HEK293 (cell line): Measurements from ENCODE around the gene HEMK1.

Experiments used
- CTCF ChIA-PET: fragments of 350-600 bp; formaldehyde crosslinking; extraction: SDS; loops from one replicate; lab custom pipeline; 2021; ENCODE audit warnings: antibody characterized with exemption; lab: Yijun Ruan, JAX
- POLR2A ChIA-PET: fragments of 300-600 bp; formaldehyde crosslinking; extraction: SDS; loops from one replicate; lab custom pipeline; 2020; ENCODE audit warnings: antibody characterized with exemption, inconsistent platforms; lab: Yijun Ruan, JAX
- H3K27ac ChIP-seq: fragments of 200-500 bp; sonication (Bioruptor generic); 2 replicates; pipeline ENCODE4 v1.5.1; 2014; ENCODE audit warnings: low read depth, low read length, control low read depth, inconsistent platforms; ENCODE audit errors: extremely low read depth
- H3K36me3 ChIP-seq, 2 experiments: fragments of 200-500 bp in 1 of 2; sonication (Bioruptor generic) in 1 of 2; 1 replicate in 1 of 2; 2 replicates in 1 of 2; pipeline ENCODE4 v1.5.1; 2014 to 2017; ENCODE audit warnings: inconsistent platforms in 2 of 2, low read length in 2 of 2; ENCODE audit not compliant: control insufficient read depth in 2 of 2, insufficient read depth in 1 of 2
- H3K4me1 ChIP-seq: fragments of 200-500 bp; sonication (Bioruptor generic); 2 replicates; pipeline ENCODE4 v1.5.1; 2014; ENCODE audit warnings: mild to moderate bottlenecking, low read length, inconsistent platforms; ENCODE audit not compliant: control insufficient read depth, insufficient read depth
- H3K4me3 ChIP-seq: 2 replicates; pipeline ENCODE4 v1.5.1; 2011; ENCODE audit warnings: low read depth, mild to moderate bottlenecking, control low read depth, low read length, moderate library complexity
- H3K9me3 ChIP-seq: fragments of 200-500 bp; sonication (Bioruptor generic); 2 replicates; pipeline ENCODE4 v1.5.1; 2014; ENCODE audit warnings: low read depth, low read length, inconsistent platforms; ENCODE audit not compliant: control insufficient read depth, insufficient read depth
- EGR2 ChIP-seq: fragments of 450-650 bp; formaldehyde crosslinking; IDR thresholded peaks from 2 replicates; pipeline ENCODE4 v1.5.1; 2016; ENCODE audit warnings: low read depth, missing biosample characterization, missing genetic modification characterization
- GFI1B ChIP-seq: fragments of 450-650 bp; formaldehyde crosslinking; IDR thresholded peaks from 2 replicates; pipeline ENCODE4 v1.5.1; 2016; ENCODE audit warnings: missing biosample characterization, missing genetic modification characterization
- GLIS1 ChIP-seq: fragments of 450-650 bp; formaldehyde crosslinking; IDR thresholded peaks from 2 replicates; pipeline ENCODE4 v1.5.1; 2016; ENCODE audit warnings: missing biosample characterization, missing genetic modification characterization
- MZF1 ChIP-seq: fragments of 450-650 bp; formaldehyde crosslinking; IDR thresholded peaks from 2 replicates; pipeline ENCODE4 v1.5.1; 2017; ENCODE audit warnings: missing biosample characterization, missing genetic modification characterization, borderline replicate concordance
- YY1 ChIP-seq: fragments of 450-650 bp; formaldehyde crosslinking; IDR thresholded peaks from 2 replicates; pipeline ENCODE4 v1.5.1; 2018; ENCODE audit warnings: missing biosample characterization, missing genetic modification characterization
- ZBTB17 ChIP-seq: fragments of 450-650 bp; formaldehyde crosslinking; IDR thresholded peaks from 2 replicates; pipeline ENCODE4 v1.5.1; 2016; ENCODE audit warnings: missing biosample characterization, missing genetic modification characterization
- ZBTB49 ChIP-seq: fragments of 450-650 bp; formaldehyde crosslinking; IDR thresholded peaks from 2 replicates; pipeline ENCODE4 v1.5.1; 2016; ENCODE audit warnings: missing biosample characterization, missing genetic modification characterization, low read depth
- ZFHX2 ChIP-seq: fragments of 450-650 bp; formaldehyde crosslinking; conservative IDR thresholded peaks from 2 replicates; pipeline ENCODE4 v1.5.1; 2016; ENCODE audit warnings: missing biosample characterization, missing genetic modification characterization
- ZFP37 ChIP-seq: fragments of 450-650 bp; formaldehyde crosslinking; IDR thresholded peaks from 2 replicates; pipeline ENCODE4 v1.5.1; 2016; ENCODE audit warnings: missing biosample characterization, missing genetic modification characterization
- ZNF132 ChIP-seq: fragments of 450-650 bp; formaldehyde crosslinking; IDR thresholded peaks from 2 replicates; pipeline ENCODE4 v1.5.1; 2017; ENCODE audit warnings: missing biosample characterization, missing genetic modification characterization, borderline replicate concordance
- ZNF146 ChIP-seq: fragments of 450-650 bp; formaldehyde crosslinking; IDR thresholded peaks from 2 replicates; pipeline ENCODE4 v1.5.1; 2016; ENCODE audit warnings: missing biosample characterization, missing genetic modification characterization
- ZNF26 ChIP-seq: fragments of 450-650 bp; formaldehyde crosslinking; IDR thresholded peaks from 2 replicates; pipeline ENCODE4 v1.5.1; 2016; ENCODE audit warnings: missing biosample characterization, missing genetic modification characterization
- ZNF433 ChIP-seq: fragments of 450-650 bp; formaldehyde crosslinking; IDR thresholded peaks from 2 replicates; pipeline ENCODE4 v1.5.1; 2016; ENCODE audit warnings: missing biosample characterization, missing genetic modification characterization, low read depth
- ZNF510 ChIP-seq: fragments of 450-650 bp; formaldehyde crosslinking; IDR thresholded peaks from 2 replicates; pipeline ENCODE4 v1.5.1; 2018; ENCODE audit warnings: mild to moderate bottlenecking, missing genetic modification characterization, missing biosample characterization; ENCODE audit not compliant: insufficient replicate concordance
- ZNF530 ChIP-seq: fragments of 450-650 bp; formaldehyde crosslinking; IDR thresholded peaks from 2 replicates; pipeline ENCODE4 v1.5.1; 2016; ENCODE audit warnings: low read depth, missing biosample characterization, missing genetic modification characterization
- ZNF580 ChIP-seq: fragments of 450-650 bp; formaldehyde crosslinking; IDR thresholded peaks from 2 replicates; pipeline ENCODE4 v1.5.1; 2016; ENCODE audit warnings: missing biosample characterization, missing genetic modification characterization
- ZNF610 ChIP-seq: fragments of 450-650 bp; formaldehyde crosslinking; IDR thresholded peaks from 2 replicates; pipeline ENCODE4 v1.5.1; 2016; ENCODE audit warnings: missing biosample characterization, missing genetic modification characterization, borderline replicate concordance
- ZNF623 ChIP-seq: fragments of 450-650 bp; formaldehyde crosslinking; IDR thresholded peaks from 2 replicates; pipeline ENCODE4 v1.5.1; 2016; ENCODE audit warnings: missing biosample characterization, missing genetic modification characterization
- ZNF830 ChIP-seq: fragments of 450-650 bp; IDR thresholded peaks from 2 replicates; pipeline ENCODE4 v1.5.0; 2018; ENCODE audit warnings: missing biosample characterization, missing genetic modification characterization, low read depth, mild to moderate bottlenecking, moderate library complexity
- ZSCAN23 ChIP-seq: fragments of 450-650 bp; formaldehyde crosslinking; IDR thresholded peaks from 2 replicates; pipeline ENCODE4 v1.5.1; 2016; ENCODE audit warnings: missing biosample characterization, missing genetic modification characterization
- TF ChIP-seq, protein P1 (sequence below): fragments of 450-650 bp; IDR thresholded peaks from 2 replicates; pipeline ENCODE4 v1.5.1; 2018; ENCODE audit warnings: missing biosample characterization, mild to moderate bottlenecking, missing genetic modification characterization
- TF ChIP-seq, protein P2 (sequence below): fragments of 450-650 bp; formaldehyde crosslinking; IDR thresholded peaks from 2 replicates; pipeline ENCODE4 v1.5.1; 2016; ENCODE audit warnings: missing biosample characterization, missing genetic modification characterization

Gene HEMK1

GRCh38 chr3:50600141-50600753 is 30.9 kb downstream of the HEMK1 start:
- Histone ChIP-seq H3K9me3 (no peaks in the 10 kb centered on the region), H3K4me3 (no peak overlapping the region), H3K4me1 (no peaks in the 10 kb centered on the region), H3K27ac (no peak overlapping the region), H3K36me3 (no peaks in the 10 kb centered on the region)
- ChIA-PET CTCF (interaction anchor here (0.8 kb wide), 1 partner anchor 15 kb away, joined by 3 read pairs; no protein-coding TSS in a partner anchor), POLR2A (no interaction called here)
- TF ChIP-seq ZFHX2 (tag by site-specific recombination) (0 out of 2 replicates have a peak, but pooled peaks have one; percentile 4), ZNF510 (no peak)

- Histone ChIP-seq H3K9me3 (no peaks in the 10 kb centered on the region), H3K4me1 (no peaks in the 10 kb centered on the region), H3K36me3 (no peaks in the 10 kb centered on the region), H3K27ac (peak overlapping the region; percentile 29), H3K4me3 (no peak overlapping the region)
- POLR2A ChIA-PET: interaction anchor here (1.5 kb wide), 1 partner anchor 11 kb away, joined by 5 read pairs; the partner anchor contains the start of gene CISH
- TF ChIP-seq ZFHX2 (tag by site-specific recombination) (peak; percentile 40; the same call in 1 of the 2 replicates), ZBTB49 (tag by site-specific recombination) (no peak), GLIS1 (tag by site-specific recombination) (peak; percentile 82), ZNF610 (tag by site-specific recombination) (no peak), ZNF830 (tag by site-specific recombination) (no peak), ZBTB17 (0 out of 2 replicates have a peak, but pooled peaks have one; percentile 24), EGR2 (tag by site-specific recombination) (peak; percentile 33; the same call in 1 of the 2 replicates), ZNF580 (tag by site-specific recombination) (no peak)
- TF ChIP-seq, protein P1, sequence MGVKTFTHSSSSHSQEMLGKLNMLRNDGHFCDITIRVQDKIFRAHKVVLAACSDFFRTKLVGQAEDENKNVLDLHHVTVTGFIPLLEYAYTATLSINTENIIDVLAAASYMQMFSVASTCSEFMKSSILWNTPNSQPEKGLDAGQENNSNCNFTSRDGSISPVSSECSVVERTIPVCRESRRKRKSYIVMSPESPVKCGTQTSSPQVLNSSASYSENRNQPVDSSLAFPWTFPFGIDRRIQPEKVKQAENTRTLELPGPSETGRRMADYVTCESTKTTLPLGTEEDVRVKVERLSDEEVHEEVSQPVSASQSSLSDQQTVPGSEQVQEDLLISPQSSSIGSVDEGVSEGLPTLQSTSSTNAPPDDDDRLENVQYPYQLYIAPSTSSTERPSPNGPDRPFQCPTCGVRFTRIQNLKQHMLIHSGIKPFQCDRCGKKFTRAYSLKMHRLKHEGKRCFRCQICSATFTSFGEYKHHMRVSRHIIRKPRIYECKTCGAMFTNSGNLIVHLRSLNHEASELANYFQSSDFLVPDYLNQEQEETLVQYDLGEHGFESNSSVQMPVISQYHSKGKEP (tag by site-specific recombination): peak; percentile 66
- CTCF ChIA-PET: no interaction called here
Measured at GRCh38 chr3:50600841-50601591, 31.7 kb downstream of the HEMK1 start.

GRCh38 chr3:50602595-50603191 is 33.4 kb downstream of the HEMK1 start:
- CTCF ChIA-PET: interaction anchor here (0.6 to 1.2 kb wide), 4 partner anchors 9 to 255 kb away, joined by 3 to 5 read pairs (median 3); partner anchors contain the start of gene CISH
- no peak overlapping the region for H3K27ac ChIP-seq
- POLR2A ChIA-PET: no interaction called here
- no peaks in the 10 kb centered on the region for H3K9me3 ChIP-seq
- H3K4me1 ChIP-seq: no peaks in the 10 kb centered on the region
- H3K36me3 ChIP-seq: peaks cover 0 to 3% of the 10 kb centered on the region in 2 experiments; a peak in 1 of 3 replicates
- no peak overlapping the region for H3K4me3 ChIP-seq
- TF ChIP-seq, protein P2, sequence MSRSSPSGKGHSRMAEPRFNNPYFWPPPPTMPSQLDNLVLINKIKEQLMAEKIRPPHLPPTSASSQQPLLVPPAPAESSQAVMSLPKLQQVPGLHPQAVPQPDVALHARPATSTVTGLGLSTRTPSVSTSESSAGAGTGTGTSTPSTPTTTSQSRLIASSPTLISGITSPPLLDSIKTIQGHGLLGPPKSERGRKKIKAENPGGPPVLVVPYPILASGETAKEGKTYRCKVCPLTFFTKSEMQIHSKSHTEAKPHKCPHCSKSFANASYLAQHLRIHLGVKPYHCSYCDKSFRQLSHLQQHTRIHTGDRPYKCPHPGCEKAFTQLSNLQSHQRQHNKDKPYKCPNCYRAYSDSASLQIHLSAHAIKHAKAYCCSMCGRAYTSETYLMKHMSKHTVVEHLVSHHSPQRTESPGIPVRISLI: no peak
- TF ChIP-seq ZNF433 (no peak), ZNF26 (tag by site-specific recombination) (no peak), ZNF623 (tag by site-specific recombination) (no peak), ZNF530 (tag by site-specific recombination) (no peak), ZNF146 (tag by site-specific recombination) (no peak), YY1 (tag by site-specific recombination) (no peak), MZF1 (tag by site-specific recombination) (no peak), ZFP37 (tag by site-specific recombination) (no peak), ZSCAN23 (tag by site-specific recombination) (no peak), ZNF510 (no peak), GFI1B (tag by site-specific recombination) (no peak), ZNF132 (tag by site-specific recombination) (no peak)
